HEK293 (cell line): Measurements from ENCODE around the gene RMC1.

ENCODE experiments used
- BCL11B ChIP-seq: fragments of 450-650 bp; formaldehyde crosslinking; IDR thresholded peaks from 2 replicates; pipeline ENCODE4 v1.5.1; 2016; ENCODE audit warnings: low read depth, missing biosample characterization, missing genetic modification characterization
- KLF7 ChIP-seq: fragments of 450-650 bp; formaldehyde crosslinking; IDR thresholded peaks from 2 replicates; pipeline ENCODE4 v1.5.1; 2016; ENCODE audit warnings: missing biosample characterization, missing genetic modification characterization, borderline replicate concordance
- MEIS1 ChIP-seq: sonication (generic); formaldehyde crosslinking; IDR thresholded peaks from 2 replicates; pipeline ENCODE4 v1.8.1; 2022; ENCODE audit warnings: missing genetic modification reagents, mild to moderate bottlenecking, borderline replicate concordance
- YY1 ChIP-seq: fragments of 450-650 bp; formaldehyde crosslinking; IDR thresholded peaks from 2 replicates; pipeline ENCODE4 v1.5.1; 2018; ENCODE audit warnings: missing biosample characterization, missing genetic modification characterization
- ZBTB7A ChIP-seq: fragments of 450-650 bp; formaldehyde crosslinking; IDR thresholded peaks from 2 replicates; pipeline ENCODE4 v1.5.1; 2016; ENCODE audit warnings: low read depth, missing biosample characterization, missing genetic modification characterization
- ZNF324 ChIP-seq: fragments of 450-650 bp; formaldehyde crosslinking; IDR thresholded peaks from 2 replicates; pipeline ENCODE4 v1.5.1; 2016; ENCODE audit warnings: missing biosample characterization, missing genetic modification characterization
- ZNF792 ChIP-seq: fragments of 450-650 bp; formaldehyde crosslinking; IDR thresholded peaks from 2 replicates; pipeline ENCODE4 v1.5.1; 2016; ENCODE audit warnings: missing biosample characterization, missing genetic modification characterization
- TF ChIP-seq, protein P1 (sequence below): fragments of 450-650 bp; formaldehyde crosslinking; IDR thresholded peaks from 2 replicates; pipeline ENCODE4 v1.5.1; 2016; ENCODE audit warnings: missing biosample characterization, missing genetic modification characterization
- TF ChIP-seq, protein P2 (sequence below): fragments of 450-650 bp; formaldehyde crosslinking; IDR thresholded peaks from 2 replicates; pipeline ENCODE4 v1.5.1; 2016; ENCODE audit warnings: missing biosample characterization, missing genetic modification characterization
- TF ChIP-seq, protein P3 (sequence below): sonication (generic); formaldehyde crosslinking; IDR thresholded peaks from 2 replicates; pipeline ENCODE4 v1.8.1; 2022; ENCODE audit warnings: mild to moderate bottlenecking, moderate library complexity, missing genetic modification reagents

DNA sequence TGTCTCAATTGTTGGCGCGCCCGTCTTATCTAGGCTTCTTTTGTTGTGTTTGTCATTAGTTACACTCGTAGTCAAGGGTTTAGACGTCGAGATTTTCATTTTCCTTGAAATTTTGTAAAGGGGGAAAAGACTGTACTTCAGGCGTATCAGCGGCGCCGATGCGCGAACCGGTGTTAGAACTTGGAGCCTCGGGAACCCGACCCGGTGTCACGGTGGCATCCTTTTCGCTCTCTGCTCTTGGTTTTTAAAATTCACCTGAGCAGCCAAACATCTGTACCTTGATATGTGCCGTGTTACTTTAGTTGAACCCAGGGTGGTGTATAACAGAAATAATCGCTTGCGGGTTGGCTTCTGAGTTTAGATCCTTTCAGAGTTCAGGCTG is 643 bp downstream of the RMC1 start:
- TF ChIP-seq, protein P1, sequence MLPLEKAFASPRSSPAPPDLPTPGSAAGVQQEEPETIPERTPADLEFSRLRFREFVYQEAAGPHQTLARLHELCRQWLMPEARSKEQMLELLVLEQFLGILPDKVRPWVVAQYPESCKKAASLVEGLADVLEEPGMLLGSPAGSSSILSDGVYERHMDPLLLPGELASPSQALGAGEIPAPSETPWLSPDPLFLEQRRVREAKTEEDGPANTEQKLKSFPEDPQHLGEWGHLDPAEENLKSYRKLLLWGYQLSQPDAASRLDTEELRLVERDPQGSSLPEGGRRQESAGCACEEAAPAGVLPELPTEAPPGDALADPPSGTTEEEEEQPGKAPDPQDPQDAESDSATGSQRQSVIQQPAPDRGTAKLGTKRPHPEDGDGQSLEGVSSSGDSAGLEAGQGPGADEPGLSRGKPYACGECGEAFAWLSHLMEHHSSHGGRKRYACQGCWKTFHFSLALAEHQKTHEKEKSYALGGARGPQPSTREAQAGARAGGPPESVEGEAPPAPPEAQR (tag by site-specific recombination): no peak
- TF ChIP-seq YY1 (no peak), ZNF792 (tag by site-specific recombination) (no peak), ZNF324 (no peak), KLF7 (tag by site-specific recombination) (no peak), BCL11B (tag by site-specific recombination) (no peak), MEIS1 (CRISPR knock-in tag) (no peak), ZBTB7A (tag by site-specific recombination) (no peak)
- TF ChIP-seq, protein P2, sequence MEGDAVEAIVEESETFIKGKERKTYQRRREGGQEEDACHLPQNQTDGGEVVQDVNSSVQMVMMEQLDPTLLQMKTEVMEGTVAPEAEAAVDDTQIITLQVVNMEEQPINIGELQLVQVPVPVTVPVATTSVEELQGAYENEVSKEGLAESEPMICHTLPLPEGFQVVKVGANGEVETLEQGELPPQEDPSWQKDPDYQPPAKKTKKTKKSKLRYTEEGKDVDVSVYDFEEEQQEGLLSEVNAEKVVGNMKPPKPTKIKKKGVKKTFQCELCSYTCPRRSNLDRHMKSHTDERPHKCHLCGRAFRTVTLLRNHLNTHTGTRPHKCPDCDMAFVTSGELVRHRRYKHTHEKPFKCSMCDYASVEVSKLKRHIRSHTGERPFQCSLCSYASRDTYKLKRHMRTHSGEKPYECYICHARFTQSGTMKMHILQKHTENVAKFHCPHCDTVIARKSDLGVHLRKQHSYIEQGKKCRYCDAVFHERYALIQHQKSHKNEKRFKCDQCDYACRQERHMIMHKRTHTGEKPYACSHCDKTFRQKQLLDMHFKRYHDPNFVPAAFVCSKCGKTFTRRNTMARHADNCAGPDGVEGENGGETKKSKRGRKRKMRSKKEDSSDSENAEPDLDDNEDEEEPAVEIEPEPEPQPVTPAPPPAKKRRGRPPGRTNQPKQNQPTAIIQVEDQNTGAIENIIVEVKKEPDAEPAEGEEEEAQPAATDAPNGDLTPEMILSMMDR (tag by site-specific recombination): no peak
- TF ChIP-seq, protein P3, sequence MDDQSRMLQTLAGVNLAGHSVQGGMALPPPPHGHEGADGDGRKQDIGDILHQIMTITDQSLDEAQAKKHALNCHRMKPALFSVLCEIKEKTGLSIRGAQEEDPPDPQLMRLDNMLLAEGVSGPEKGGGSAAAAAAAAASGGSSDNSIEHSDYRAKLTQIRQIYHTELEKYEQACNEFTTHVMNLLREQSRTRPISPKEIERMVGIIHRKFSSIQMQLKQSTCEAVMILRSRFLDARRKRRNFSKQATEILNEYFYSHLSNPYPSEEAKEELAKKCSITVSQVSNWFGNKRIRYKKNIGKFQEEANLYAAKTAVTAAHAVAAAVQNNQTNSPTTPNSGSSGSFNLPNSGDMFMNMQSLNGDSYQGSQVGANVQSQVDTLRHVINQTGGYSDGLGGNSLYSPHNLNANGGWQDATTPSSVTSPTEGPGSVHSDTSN (CRISPR knock-in tag): no peak
